ENCODE measurements around the gene FER. TPM values are rescaled to one million over a fixed set of nuclear protein-coding genes. Genes with fewer than 3 reads are reported as not detected.

Gene FER
- total RNA-seq, 1 experiment from 2014 or later: 29.3 TPM

GRCh38 chr5:109242518-109242917 lies 494.8 kb downstream of the FER start:
- DNase-seq (ENCODE audit: low spot score): no peak

GRCh38 chr5:109246395-109246794 lies 498.7 kb downstream of the FER start:
- DNase-seq (ENCODE audit: low spot score): no peak

Measured in A172 (cell line).